Bronchial epithelial cell (primary cell): ENCODE measurements around the gene CINP. TPM values are rescaled to one million over a fixed set of nuclear protein-coding genes. Genes with fewer than 3 reads are reported as not detected.

Experiments
- DNase-seq: peaks from one replicate; pipeline ENCODE4 v3.0.0-alpha.2; 2010; ENCODE audit warnings: low read depth
- FAIRE-seq: peaks from 2 replicates; lab custom pipeline; 2011; peaks lifted over from hg19 to GRCh38; lab: Jason Lieb, UNC
- H3K27me3 ChIP-seq: 2 replicates; pipeline ENCODE4 v1.5.1; 2011; ENCODE audit warnings: low read length; ENCODE audit not compliant: control insufficient read depth, insufficient read depth
- H3K36me3 ChIP-seq: 2 replicates; pipeline ENCODE4 v1.5.1; 2011; ENCODE audit warnings: low read length; ENCODE audit not compliant: control insufficient read depth, insufficient read depth
- H3K4me3 ChIP-seq: 2 replicates; pipeline ENCODE4 v1.5.1; 2011; ENCODE audit warnings: mild to moderate bottlenecking, low read depth, low read length, control low read depth
- CTCF ChIP-seq: IDR thresholded peaks from 2 replicates; pipeline ENCODE4 v1.5.1; 2011; ENCODE audit warnings: mild to moderate bottlenecking, moderate library complexity, low read length, control low read depth, inconsistent platforms; ENCODE audit not compliant: insufficient read depth, severe bottlenecking
- total RNA-seq: library from RNA; depleted of rRNA; stranded (reverse); fragments of >200 nt; gene quantifications from 2 replicates; pipeline ENCODE4 v1.2.1, GENCODE V29; 2014

The CINP gene
- total RNA-seq, 1 donor from 2014 or later = 38.4 TPM

DNA sequence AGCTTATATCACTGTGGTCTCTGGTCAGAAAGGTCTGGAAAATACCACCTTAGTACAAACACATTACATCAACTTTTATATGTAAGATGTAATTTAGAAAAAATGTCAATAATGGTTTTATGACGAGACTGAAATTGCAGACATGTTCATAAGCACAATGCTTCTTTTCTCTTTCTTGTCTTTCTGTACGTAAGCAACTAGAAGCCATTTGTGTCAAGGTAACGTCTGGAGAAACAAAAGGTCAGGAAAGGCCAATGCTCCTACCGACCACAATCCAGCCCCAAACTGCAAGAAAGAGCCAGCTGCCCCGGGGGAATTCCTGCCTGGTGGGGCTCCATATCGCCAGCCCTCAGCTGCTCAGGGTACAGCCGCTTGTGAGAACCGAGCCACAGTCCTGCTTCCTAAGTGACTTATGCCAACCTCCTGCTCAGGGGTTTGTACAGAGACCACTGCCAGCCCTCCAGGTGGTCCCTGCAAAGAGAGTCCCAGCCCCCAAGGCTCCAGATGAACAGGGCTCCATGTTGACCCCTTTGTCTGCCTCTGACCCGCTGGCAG is 36.8 kb downstream of the CINP start:
- Histone ChIP-seq H3K27me3 (no peaks in the 10 kb centered on the region), H3K36me3 (peaks cover 6% of the 10 kb centered on the region), H3K4me3 (no peak overlapping the region)
- DNase-seq = no peak
- no peak for TF ChIP-seq CTCF
- FAIRE-seq = no peak

DNA sequence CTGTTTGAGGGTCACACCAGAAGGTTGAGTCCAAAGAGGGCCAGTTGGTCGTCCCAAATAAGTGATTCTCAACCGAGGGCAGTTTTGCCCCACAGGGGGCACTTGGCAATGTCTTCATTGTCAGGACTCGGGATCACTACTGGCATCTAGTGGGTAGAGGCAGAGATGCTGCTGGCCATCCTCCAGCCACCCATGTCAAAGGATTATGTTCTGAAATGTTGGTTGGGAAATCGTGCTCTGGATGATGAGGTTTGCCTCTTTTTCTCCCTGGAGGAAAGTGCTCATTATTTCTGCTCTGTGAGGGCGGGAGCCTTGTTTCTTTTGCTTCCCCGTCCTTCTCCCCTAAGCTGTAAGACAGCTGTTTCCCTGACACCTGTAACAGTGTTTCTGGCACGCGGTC is 39.6 kb downstream of the CINP start:
- Histone ChIP-seq H3K27me3 (no peaks in the 10 kb centered on the region), H3K4me3 (no peak overlapping the region), H3K36me3 (peaks cover 6% of the 10 kb centered on the region)
- peak; percentile 72 for DNase-seq
- TF ChIP-seq CTCF = peak; percentile 83
- peak; percentile 94 for FAIRE-seq

DNA sequence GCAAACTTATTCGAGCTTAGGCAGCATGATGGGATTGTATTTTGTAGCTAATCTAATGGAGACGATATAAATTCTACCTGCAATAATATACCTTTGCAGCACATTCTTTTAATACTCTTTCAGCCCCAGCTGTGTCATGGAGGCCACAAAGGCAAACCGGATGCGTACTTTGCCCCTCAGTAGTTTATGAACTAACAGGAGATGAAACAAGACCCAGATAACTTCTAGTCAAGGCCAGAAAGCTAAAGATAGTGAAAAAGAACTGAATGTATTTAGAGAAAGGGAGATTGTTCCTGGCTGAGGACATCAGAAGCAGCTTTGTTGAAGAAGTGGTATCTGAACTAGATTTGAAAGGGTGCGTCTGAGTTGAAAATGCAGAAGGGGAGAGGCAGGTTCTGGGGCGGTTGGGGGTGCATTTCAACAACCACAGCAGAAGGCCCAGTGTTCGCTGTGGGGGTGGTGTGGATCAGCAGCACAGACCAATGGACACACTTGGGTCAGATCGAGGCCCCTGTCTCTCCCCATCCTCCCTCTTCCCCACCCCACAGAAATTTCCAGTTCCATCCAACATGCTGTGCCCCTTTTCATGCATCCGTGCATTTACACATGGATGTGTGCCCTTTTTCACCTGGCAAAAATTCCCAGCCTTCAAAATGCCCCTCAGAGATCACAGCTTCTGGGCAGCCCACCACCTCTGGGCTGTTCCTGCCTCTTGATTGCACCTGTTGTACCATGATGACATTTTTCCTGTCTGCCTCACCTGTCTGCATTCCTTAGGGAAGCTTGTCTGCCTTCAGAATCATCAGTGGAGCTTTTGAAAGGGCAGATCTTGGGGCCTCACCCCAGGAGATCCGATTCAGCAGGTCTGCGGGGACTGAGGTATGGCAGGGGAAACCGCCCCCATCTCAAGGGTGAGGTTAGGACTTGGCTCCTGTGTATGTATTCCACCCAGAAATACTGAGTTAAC is 41.0 kb downstream of the CINP start:
- no peak for TF ChIP-seq CTCF
- no peak for DNase-seq
- H3K27me3 ChIP-seq = no peaks in the 10 kb centered on the region
- FAIRE-seq = no peak
- H3K36me3 ChIP-seq = peaks cover 6% of the 10 kb centered on the region
- H3K4me3 ChIP-seq = no peak overlapping the region

DNA sequence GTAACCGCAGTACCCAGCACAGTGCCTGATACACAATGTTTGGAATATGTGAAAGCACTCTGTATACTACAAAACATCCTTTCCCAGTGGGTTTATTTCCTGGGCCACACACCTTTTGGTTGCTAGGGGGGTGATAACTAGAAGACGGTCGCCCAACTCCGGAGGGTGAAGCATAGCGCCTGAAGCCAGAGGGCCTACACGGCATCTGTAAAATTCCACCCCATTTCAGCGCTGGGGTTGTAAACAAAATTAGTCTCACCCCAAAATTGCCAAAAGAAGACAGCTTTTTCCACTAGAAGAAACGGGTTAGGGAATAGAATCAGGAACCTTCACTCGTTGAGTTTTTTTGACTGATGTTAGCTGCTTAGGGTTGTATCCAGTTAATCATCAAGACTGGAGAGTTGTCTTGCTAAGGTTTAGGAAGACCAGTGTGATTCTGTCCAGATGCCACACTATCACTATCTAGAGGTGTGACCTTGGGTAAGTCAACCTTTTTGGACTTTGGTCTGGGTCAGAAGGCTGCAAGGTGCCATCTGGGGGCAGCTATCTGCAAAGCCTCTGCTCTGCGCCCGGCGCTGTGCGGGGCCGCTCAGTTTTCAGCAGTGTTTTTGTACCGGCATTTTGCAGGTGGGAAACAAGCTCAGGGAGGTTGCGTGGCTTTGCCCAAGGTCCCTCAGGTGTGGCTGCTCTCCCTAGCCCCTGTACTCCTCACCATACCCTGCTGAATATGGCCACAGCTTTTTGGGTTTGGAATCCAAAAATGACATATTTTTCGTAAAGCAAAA is 41.8 kb downstream of the CINP start:
- FAIRE-seq = no peak
- H3K4me3 ChIP-seq = peak overlapping the region; percentile 74

More for the DNA sequence above, 41.8 kb downstream of the CINP start:
- DNase-seq = no peak
- Histone ChIP-seq H3K36me3 (no peaks in the 10 kb centered on the region), H3K27me3 (no peaks in the 10 kb centered on the region)
- TF ChIP-seq CTCF = no peak
